Measurements from ENCODE around the gene POTEJ. TPM values are rescaled to one million over a fixed set of nuclear protein-coding genes. Genes with fewer than 3 reads are reported as not detected.
"Not testable (repeated sequence)": the region's sequence is repeated elsewhere in the genome, so short reads cannot be mapped to it uniquely, and the experiment has no call there.

The POTEJ gene
- not detected for total RNA-seq

DNA sequence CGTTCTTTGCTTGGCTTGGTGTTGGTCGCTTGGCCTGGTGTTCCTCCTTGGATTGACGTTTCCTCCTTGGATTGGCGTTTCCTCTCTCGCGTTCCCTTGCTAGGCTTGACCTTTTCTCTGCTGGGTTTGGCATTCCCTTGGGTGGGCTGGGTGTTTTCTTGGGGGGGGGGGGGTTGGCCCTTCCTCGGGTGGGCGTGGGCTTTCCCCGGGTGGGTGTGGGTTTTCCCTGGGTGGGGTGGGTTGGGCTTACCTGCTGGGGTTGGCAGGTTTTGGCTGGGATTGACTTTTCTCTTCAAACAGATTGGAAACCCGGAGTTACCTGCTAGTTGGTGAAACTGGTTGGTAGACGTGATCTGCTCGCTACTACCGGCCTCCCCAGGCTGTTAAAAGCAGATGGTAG, at the start of gene POTEJ:
Gene POTEJ (plus strand): TSS at position 301 of the 400 bp plus-strand sequence. CDS start 93 bp downstream, at position 394.
- DNase-seq (ENCODE audit: low spot score): not testable (repeated sequence)

- DNase-seq (ENCODE audit: low spot score): not testable (repeated sequence)
Observed at GRCh38 chr2:130566165-130566564, 45.1 kb upstream of the POTEJ start.

GRCh38 chr2:130571929-130572328, 39.3 kb upstream of the POTEJ start:
- not testable (repeated sequence) for DNase-seq (ENCODE audit: low spot score)

- DNase-seq (ENCODE audit: low spot score): not testable (repeated sequence)
Observed at GRCh38 chr2:130574230-130574629, 37.0 kb upstream of the POTEJ start.

DNA sequence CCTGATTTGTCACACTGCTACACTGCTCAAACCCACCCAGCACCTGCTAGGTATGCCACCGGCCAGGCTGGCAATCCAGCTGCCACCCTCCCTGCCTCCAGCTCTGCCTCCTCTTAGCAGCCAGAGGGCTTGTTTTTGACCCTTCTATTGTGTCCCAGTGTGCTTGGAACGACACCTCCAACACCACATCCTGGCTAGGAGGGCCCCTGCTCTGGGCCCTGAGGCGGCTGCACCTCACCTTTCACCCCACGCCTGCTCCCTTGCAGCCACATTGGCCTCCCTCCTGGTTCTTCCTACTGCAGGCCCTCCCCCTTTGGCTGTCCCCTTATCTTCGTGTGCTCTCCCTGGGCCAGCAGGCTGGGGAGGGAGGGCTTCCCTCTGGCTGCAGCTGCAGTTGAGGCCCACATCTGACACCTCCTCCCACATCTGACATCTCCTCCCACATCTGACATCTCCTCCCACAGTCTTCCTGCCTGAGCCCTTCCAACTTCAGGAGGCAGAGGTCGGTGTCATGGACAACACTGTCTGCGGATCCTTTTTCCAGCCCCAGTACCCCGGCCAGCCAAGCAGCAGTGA, 34.9 kb upstream of the POTEJ start:
- not testable (repeated sequence) for DNase-seq (ENCODE audit: low spot score)

GRCh38 chr2:130577559-130577958, 33.7 kb upstream of the POTEJ start:
- not testable (repeated sequence) for DNase-seq (ENCODE audit: low spot score)

DNA sequence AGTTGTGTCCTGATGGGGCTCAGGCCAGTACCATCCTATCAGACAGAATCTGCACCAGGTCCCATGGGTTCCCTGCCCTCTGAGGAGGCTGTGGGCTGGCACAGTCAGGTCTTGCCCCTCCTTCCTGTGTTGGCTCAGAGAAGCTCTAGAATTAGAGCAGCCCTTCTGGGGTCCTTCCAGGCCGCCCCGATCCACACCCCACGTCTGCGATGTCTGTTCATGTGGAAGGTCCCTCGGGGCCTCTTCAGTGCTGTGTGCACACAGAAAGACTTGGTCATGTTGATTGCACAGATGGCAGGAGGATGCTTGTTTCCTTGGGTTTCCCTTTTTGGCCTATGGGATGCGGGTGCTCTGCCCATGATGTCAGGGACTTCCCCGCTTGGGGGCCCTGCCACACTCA, 32.1 kb upstream of the POTEJ start:
- not testable (repeated sequence) for DNase-seq (ENCODE audit: low spot score)

GRCh38 chr2:130581491-130581890, 29.7 kb upstream of the POTEJ start:
- not testable (repeated sequence) for DNase-seq (ENCODE audit: low spot score)

DNA sequence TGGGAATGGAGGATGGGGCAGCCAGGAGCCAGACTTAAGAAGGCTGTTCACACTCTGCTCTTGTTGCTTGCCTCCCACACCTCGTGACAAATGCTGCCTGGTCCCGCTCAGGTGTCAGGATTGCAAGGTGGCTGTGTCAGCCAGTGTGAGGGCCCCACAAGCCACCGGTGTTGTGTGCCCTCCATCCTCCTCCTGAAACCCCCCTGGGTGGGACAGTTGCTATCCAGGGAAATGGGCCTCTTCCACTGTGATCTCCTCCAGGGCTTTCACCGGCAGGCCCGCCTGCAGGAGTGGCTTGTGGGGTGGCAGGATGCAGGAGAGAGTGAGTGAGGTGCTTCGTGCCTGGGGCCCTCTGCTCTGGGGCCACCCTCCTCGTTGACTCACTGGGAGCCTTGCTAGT, 28.3 kb upstream of the POTEJ start:
- DNase-seq (ENCODE audit: low spot score): not testable (repeated sequence)

GRCh38 chr2:130583582-130583981, 27.7 kb upstream of the POTEJ start:
- DNase-seq (ENCODE audit: low spot score): not testable (repeated sequence)

DNA sequence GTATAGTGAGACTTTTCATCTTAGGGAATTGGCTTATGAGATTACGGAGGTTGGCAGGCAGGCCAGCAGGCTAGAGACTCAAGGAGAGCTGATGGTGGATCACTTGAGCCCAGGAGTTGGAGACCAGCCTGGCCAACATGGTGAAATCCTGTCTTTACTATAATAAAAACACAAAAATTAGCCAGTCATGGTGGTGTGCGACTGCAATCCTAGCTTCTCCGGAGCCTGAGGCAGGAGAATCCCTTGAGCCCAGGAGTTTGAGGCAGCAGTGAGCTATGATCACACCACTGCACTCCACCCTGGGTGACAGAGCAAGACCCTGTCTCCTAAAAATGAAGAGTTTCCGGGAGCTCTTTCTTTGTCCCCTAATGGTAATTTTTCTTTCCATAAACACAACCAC, 26.5 kb upstream of the POTEJ start:
- not testable (repeated sequence) for DNase-seq (ENCODE audit: low spot score)

- not testable (repeated sequence) for DNase-seq (ENCODE audit: low spot score)
Observed at GRCh38 chr2:130588688-130589458, 22.4 kb upstream of the POTEJ start.

- DNase-seq (ENCODE audit: low spot score): not testable (repeated sequence)
Observed at GRCh38 chr2:130590170-130590841, 20.9 kb upstream of the POTEJ start.

DNA sequence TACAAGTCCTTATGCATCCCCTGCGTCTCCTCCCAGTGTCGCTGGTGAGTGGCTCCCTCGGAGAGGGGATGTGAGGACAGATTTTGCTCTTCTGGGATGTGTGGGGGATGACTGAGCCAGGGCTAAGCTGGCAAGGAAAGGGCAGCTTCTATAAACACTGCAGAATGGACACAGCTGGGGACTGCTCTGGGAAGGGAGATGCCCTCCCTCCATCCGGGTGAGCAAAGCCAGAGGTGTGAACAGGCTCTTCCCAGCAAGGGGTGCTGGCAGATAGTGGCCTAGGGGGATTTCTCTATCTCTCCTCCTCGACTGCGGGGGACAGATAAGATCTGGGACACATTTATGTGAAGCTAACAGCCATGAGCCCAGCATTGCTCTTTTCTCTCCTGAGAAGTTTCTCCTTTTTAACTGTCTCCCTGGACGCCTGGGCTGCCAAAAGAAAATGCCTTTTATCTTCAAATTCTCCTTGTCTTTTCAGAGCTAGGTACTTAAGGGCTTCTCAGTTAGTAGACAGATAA, 20.3 kb upstream of the POTEJ start:
- not testable (repeated sequence) for DNase-seq (ENCODE audit: low spot score)

DNA sequence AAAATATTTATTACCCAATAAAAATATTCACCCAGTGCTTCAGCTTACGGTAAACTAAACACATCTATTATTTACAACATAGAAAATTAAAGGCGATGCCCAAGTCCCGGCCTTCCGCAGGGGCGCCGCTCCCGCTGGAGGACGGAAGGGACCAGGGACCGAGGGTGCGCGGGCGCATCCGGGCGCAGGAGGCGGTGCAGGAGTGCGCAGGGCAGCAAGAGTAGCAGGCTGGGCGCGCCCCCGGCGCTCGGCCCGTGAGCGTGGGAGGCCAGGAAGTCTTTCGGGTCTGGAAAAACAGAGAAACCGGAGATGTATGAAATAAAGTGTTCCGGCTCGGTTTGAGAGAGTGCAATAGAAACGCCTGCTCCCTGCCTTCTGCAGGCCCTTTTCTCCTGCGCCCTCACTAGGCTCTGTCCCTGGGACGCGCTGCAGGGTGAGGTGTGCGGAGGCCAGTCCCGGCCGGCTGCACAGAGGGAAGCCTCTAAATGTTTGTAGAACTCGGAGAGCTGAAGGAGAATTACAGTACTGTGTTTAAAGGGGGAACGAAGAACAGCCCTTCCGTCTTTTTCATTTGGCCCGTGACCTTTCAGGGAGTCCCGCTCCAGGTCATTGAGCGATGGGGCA, 18.3 kb upstream of the POTEJ start:
- DNase-seq (ENCODE audit: low spot score): not testable (repeated sequence)

GRCh38 chr2:130594011-130594410, 17.2 kb upstream of the POTEJ start:
- not testable (repeated sequence) for DNase-seq (ENCODE audit: low spot score)

DNA sequence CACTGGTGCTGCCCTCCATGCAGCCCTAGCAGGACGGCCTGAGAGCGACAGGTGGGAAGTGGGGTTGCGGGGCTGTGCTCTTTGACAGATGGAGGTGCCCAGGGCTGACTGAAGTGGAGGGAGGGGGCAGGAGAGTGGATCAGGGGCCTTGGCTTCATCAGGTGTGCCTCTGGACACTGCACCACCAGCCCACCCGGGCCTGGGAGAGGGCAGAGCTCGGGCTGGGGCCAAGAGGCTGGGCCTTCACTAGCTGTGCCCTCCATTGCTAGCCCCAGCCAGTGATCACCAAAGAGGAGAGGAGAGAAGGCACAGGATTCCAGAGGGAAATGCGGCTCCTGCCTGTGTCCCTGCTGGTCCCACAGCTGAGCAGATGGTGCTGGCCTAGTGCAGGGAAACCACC, 14.5 kb upstream of the POTEJ start:
- DNase-seq (ENCODE audit: low spot score): not testable (repeated sequence)

GRCh38 chr2:130597994-130598393, 13.2 kb upstream of the POTEJ start:
- not testable (repeated sequence) for DNase-seq (ENCODE audit: low spot score)

GRCh38 chr2:130598463-130598862, 12.8 kb upstream of the POTEJ start:
- not testable (repeated sequence) for DNase-seq (ENCODE audit: low spot score)

GRCh38 chr2:130599393-130599792, 11.8 kb upstream of the POTEJ start, which contains the start of gene CFC1:
TSS of gene CFC1 (minus strand) at chr2:130599575. CDS start at chr2:130599287, 288 bp downstream.
- not testable (repeated sequence) for DNase-seq (ENCODE audit: low spot score)

DNA sequence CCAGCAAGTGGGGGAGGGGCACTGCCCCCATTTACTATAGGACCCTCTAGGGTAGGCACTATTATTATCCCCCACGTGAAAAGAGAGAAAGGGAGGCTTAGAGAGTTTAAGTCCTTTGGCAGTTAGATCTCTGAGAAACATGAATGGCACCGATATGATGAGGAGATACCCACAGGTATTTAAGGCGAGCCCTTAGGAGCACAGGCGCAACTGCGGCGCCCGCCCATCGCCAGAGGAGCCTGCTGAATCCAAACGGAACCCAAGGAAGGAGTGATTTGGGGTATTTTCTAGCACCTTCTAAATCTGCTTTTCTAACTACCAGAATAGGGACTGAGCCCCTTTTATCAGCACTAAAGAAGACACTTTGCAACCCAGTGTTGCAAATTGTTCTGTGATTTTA, 11.3 kb upstream of the POTEJ start:
- not testable (repeated sequence) for DNase-seq (ENCODE audit: low spot score)
